Ectodermal cell (in vitro differentiated cells): Measurements from ENCODE around the gene DAPK1.

ENCODE experiments used
- H3K27ac ChIP-seq: 2 replicates; pipeline ENCODE4 v1.7.0; 2013; ENCODE audit warnings: mild to moderate bottlenecking, low read depth, low read length; ENCODE audit not compliant: insufficient read depth, poor library complexity, severe bottlenecking
- H3K27me3 ChIP-seq: 2 replicates; pipeline ENCODE4 v1.7.0; 2013; ENCODE audit warnings: mild to moderate bottlenecking, low read length; ENCODE audit not compliant: insufficient read depth, control insufficient read depth, poor library complexity, severe bottlenecking
- H3K36me3 ChIP-seq: one replicate; pipeline ENCODE4 v1.7.0; 2013; ENCODE audit warnings: low read length; ENCODE audit not compliant: control insufficient read depth, insufficient read depth
- H3K4me1 ChIP-seq: one replicate; pipeline ENCODE4 v1.7.0; 2013; ENCODE audit warnings: low read length; ENCODE audit not compliant: control insufficient read depth, insufficient read depth
- H3K4me3 ChIP-seq: 2 replicates; pipeline ENCODE4 v1.7.0; 2013; ENCODE audit warnings: low read depth, low read length, control low read depth; ENCODE audit not compliant: insufficient read depth
- H3K9me3 ChIP-seq: 2 replicates; pipeline ENCODE4 v1.7.0; 2013; ENCODE audit warnings: mild to moderate bottlenecking, low read length, moderate library complexity; ENCODE audit not compliant: control insufficient read depth
- WGBS, 2 experiments: methylation state at CpG; one replicate each; pipeline ENCODE4 v1.1.7; 2013; ENCODE audit warnings: missing lambda C conversion rate in 2 of 2; 5-methylcytosine and 5-hydroxymethylcytosine counted together

DAPK1 gene

GRCh38 chr9:87620731-87621322 lies 123.2 kb downstream of the DAPK1 start:
- Histone ChIP-seq H3K4me1 (peaks cover 5% of the 10 kb centered on the region), H3K27ac (no peak overlapping the region), H3K4me3 (no peak overlapping the region), H3K36me3 (peaks cover 7% of the 10 kb centered on the region), H3K27me3 (no peaks in the 10 kb centered on the region), H3K9me3 (no peaks in the 10 kb centered on the region)
- WGBS, 2 experiments, result 92% methylated on average over 4 of the region's 4 CpGs

- H3K9me3 ChIP-seq, result no peaks in the 10 kb centered on the region
- H3K4me3 ChIP-seq, result no peak overlapping the region
- H3K27me3 ChIP-seq, result no peaks in the 10 kb centered on the region
- no peaks in the 10 kb centered on the region for H3K4me1 ChIP-seq
- H3K36me3 ChIP-seq, result peaks cover 7% of the 10 kb centered on the region
- H3K27ac ChIP-seq, result no peak overlapping the region
- 83 to 90% methylated on average over 2 to 4 of the region's 4 CpGs for WGBS, 2 experiments
These were observed 124.4 kb downstream of the DAPK1 start for GRCh38 chr9:87622098-87622497.

- Histone ChIP-seq H3K27ac (no peak overlapping the region), H3K36me3 (peaks cover under 1% of the 10 kb centered on the region), H3K4me3 (no peak overlapping the region), H3K9me3 (no peaks in the 10 kb centered on the region), H3K4me1 (no peaks in the 10 kb centered on the region), H3K27me3 (no peaks in the 10 kb centered on the region)
- 98% methylated on average over 2 of the region's 2 CpGs for WGBS, 2 experiments
These were observed 125.3 kb downstream of the DAPK1 start for GRCh38 chr9:87622923-87623322.

GRCh38 chr9:87628346-87628745 lies 130.7 kb downstream of the DAPK1 start:
- Histone ChIP-seq H3K9me3 (no peaks in the 10 kb centered on the region), H3K27me3 (no peaks in the 10 kb centered on the region), H3K36me3 (no peaks in the 10 kb centered on the region), H3K27ac (no peak overlapping the region), H3K4me1 (no peaks in the 10 kb centered on the region), H3K4me3 (no peak overlapping the region)
- WGBS, 2 experiments, result 99% methylated on average over 6 of the region's 6 CpGs

- Histone ChIP-seq H3K36me3 (no peaks in the 10 kb centered on the region), H3K4me1 (no peaks in the 10 kb centered on the region), H3K27me3 (no peaks in the 10 kb centered on the region), H3K27ac (no peak overlapping the region), H3K4me3 (no peak overlapping the region), H3K9me3 (no peaks in the 10 kb centered on the region)
- WGBS, 2 experiments, result 96 to 97% methylated on average over 5 to 6 of the region's 6 CpGs
These were observed 131.4 kb downstream of the DAPK1 start for GRCh38 chr9:87629104-87629503.

- no peaks in the 10 kb centered on the region for H3K9me3 ChIP-seq
- H3K27me3 ChIP-seq, result no peaks in the 10 kb centered on the region
- 92 to 97% methylated on average over 3 of the region's 3 CpGs for WGBS, 2 experiments
- no peaks in the 10 kb centered on the region for H3K36me3 ChIP-seq
- H3K4me1 ChIP-seq, result no peaks in the 10 kb centered on the region
- H3K4me3 ChIP-seq, result no peak overlapping the region
- no peak overlapping the region for H3K27ac ChIP-seq
These were observed 132.6 kb downstream of the DAPK1 start for GRCh38 chr9:87630266-87630665.

GRCh38 chr9:87630846-87631245 lies 133.2 kb downstream of the DAPK1 start:
- Histone ChIP-seq H3K36me3 (no peaks in the 10 kb centered on the region), H3K27ac (no peak overlapping the region), H3K4me3 (no peak overlapping the region), H3K27me3 (no peaks in the 10 kb centered on the region), H3K4me1 (no peaks in the 10 kb centered on the region), H3K9me3 (no peaks in the 10 kb centered on the region)
- WGBS, 2 experiments, result 92 to 93% methylated on average over 3 of the region's 3 CpGs

GRCh38 chr9:87635656-87636501 lies 138.2 kb downstream of the DAPK1 start:
- H3K36me3 ChIP-seq, result no peaks in the 10 kb centered on the region
- 92 to 94% methylated on average over 15 of the region's 15 CpGs for WGBS, 2 experiments
- H3K9me3 ChIP-seq, result no peaks in the 10 kb centered on the region
- no peaks in the 10 kb centered on the region for H3K27me3 ChIP-seq
- H3K4me1 ChIP-seq, result no peaks in the 10 kb centered on the region
- no peak overlapping the region for H3K4me3 ChIP-seq
- H3K27ac ChIP-seq, result no peak overlapping the region

- H3K27me3 ChIP-seq, result no peaks in the 10 kb centered on the region
- H3K27ac ChIP-seq, result no peak overlapping the region
- H3K4me3 ChIP-seq, result no peak overlapping the region
- H3K4me1 ChIP-seq, result no peaks in the 10 kb centered on the region
- 93% methylated on average over 6 of the region's 6 CpGs for WGBS, 2 experiments
- no peaks in the 10 kb centered on the region for H3K9me3 ChIP-seq
- peaks cover 6% of the 10 kb centered on the region for H3K36me3 ChIP-seq
These were observed 140.6 kb downstream of the DAPK1 start for GRCh38 chr9:87638292-87638691.

- H3K4me1 ChIP-seq, result peaks cover 9% of the 10 kb centered on the region
- H3K9me3 ChIP-seq, result no peaks in the 10 kb centered on the region
- WGBS, 2 experiments, result 92 to 93% methylated on average over 4 of the region's 4 CpGs
- H3K27ac ChIP-seq, result no peak overlapping the region
- no peak overlapping the region for H3K4me3 ChIP-seq
- no peaks in the 10 kb centered on the region for H3K27me3 ChIP-seq
- H3K36me3 ChIP-seq, result peaks cover 6% of the 10 kb centered on the region
These were observed 142.3 kb downstream of the DAPK1 start for GRCh38 chr9:87639949-87640348.
